ENCODE measurements around the gene SLC7A5.
"Not testable (repeated sequence)": the region's sequence is repeated elsewhere in the genome, so short reads cannot be mapped to it uniquely, and the experiment has no call there.

The SLC7A5 gene

GRCh38 chr16:87828071-87828906 is 41.0 kb downstream of the SLC7A5 start:
- DNase-seq (ENCODE audit: low spot score): no peak
- in situ Hi-C loops (cut with MboI; ENCODE audit: low pct_unique_long_range_greater_than_20kb, low sequenced_read_pairs, unreplicated experiment): no loop called here

GRCh38 chr16:87827588-87827915 is 41.8 kb downstream of the SLC7A5 start:
- in situ Hi-C loops (cut with MboI; ENCODE audit: low pct_unique_long_range_greater_than_20kb, low sequenced_read_pairs, unreplicated experiment); DNase-seq (ENCODE audit: low spot score): not testable (repeated sequence)

More at GRCh38 chr16:87828071-87828906, 41.0 kb downstream of the SLC7A5 start:
- no peak for TF ChIP-seq CTCF (IDR thresholded peaks at IDR 0.05; ENCODE audit: extremely low read depth, insufficient read depth, missing control alignments)

GRCh38 chr16:87826798-87827587 is 42.3 kb downstream of the SLC7A5 start:
- DNase-seq (ENCODE audit: low spot score): no peak
- in situ Hi-C loops (cut with MboI; ENCODE audit: low pct_unique_long_range_greater_than_20kb, low sequenced_read_pairs, unreplicated experiment): no loop called here

GRCh38 chr16:87826407-87826797 is 42.9 kb downstream of the SLC7A5 start:
- DNase-seq (ENCODE audit: low spot score); in situ Hi-C loops (cut with MboI; ENCODE audit: low pct_unique_long_range_greater_than_20kb, low sequenced_read_pairs, unreplicated experiment): not testable (repeated sequence)

More at GRCh38 chr16:87826798-87827587, 42.3 kb downstream of the SLC7A5 start:
- TF ChIP-seq CTCF (IDR thresholded peaks at IDR 0.05; ENCODE audit: extremely low read depth, insufficient read depth, missing control alignments): no peak

- DNase-seq (ENCODE audit: low spot score); in situ Hi-C loops (cut with MboI; ENCODE audit: low pct_unique_long_range_greater_than_20kb, low sequenced_read_pairs, unreplicated experiment): not testable (repeated sequence)
Measured at GRCh38 chr16:87825842-87826120, 43.5 kb downstream of the SLC7A5 start.

GRCh38 chr16:87824991-87825841 is 44.1 kb downstream of the SLC7A5 start:
- in situ Hi-C loops (cut with MboI; ENCODE audit: low pct_unique_long_range_greater_than_20kb, low sequenced_read_pairs, unreplicated experiment): no loop called here
- no peak for DNase-seq (ENCODE audit: low spot score)
- no peak for TF ChIP-seq CTCF (IDR thresholded peaks at IDR 0.05; ENCODE audit: extremely low read depth, insufficient read depth, missing control alignments)

GRCh38 chr16:87824016-87824990 is 45.0 kb downstream of the SLC7A5 start:
- no peak for DNase-seq (ENCODE audit: low spot score)
- in situ Hi-C loops (cut with MboI; ENCODE audit: low pct_unique_long_range_greater_than_20kb, low sequenced_read_pairs, unreplicated experiment): no loop called here
- no peak for TF ChIP-seq CTCF (IDR thresholded peaks at IDR 0.05; ENCODE audit: extremely low read depth, insufficient read depth, missing control alignments)
